ENCODE measurements around the gene AFP. TPM values are rescaled to one million over a fixed set of nuclear protein-coding genes. Genes with fewer than 3 reads are reported as not detected.

The AFP gene
- total and polyA plus RNA-seq, 10 of the 15 experiments (the other 5 are each of a cell fraction or from before 2014, with no cell fraction given), result 0.72 TPM; not detected in 9

DNA sequence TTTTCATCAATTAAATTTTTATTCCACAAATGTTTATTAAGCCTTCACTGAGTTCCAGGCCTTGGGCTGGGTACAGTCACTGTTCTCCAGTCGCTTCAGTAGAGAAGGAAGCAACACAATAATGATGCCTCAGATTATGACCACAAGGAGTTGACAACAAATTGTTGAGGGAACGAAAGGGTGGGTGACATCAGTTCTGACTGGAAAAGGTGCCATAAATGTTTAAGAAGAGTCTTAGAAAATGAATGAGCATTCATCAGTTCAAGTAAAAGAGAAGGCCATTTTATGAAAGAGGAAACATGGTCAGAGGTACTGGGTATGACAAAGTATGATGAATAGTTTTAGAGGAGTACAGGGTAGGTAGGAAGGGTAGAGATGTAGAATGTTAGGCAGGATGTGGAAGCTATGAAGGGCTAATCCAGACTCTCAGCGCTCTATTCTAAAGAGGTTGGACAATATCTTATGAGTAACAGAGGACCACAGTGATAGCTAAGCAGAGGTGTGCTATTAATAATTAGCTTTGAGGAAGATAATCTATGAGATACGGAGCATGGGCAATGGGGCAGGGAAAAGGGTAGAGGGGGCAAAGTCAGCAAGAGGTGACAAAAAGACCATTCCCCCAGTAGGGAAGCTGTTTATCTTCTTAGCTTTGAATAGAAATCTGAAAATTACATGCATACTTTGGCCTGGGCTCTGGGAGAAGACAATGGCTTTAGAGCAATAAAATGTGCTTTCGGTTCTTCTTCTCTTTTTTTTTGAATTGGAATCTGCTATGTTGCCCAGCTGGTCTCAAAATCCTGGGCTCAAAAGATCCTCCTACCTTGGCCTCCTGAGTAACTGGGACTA lies 20.4 kb downstream of the AFP start:
- CTCF ChIA-PET, result interaction anchor here (1.0 to 3.4 kb wide), 4 partner anchors 10 to 79 kb away, joined by 3 to 22 read pairs (median 3); no protein-coding TSS in a partner anchor
- Histone ChIP-seq H3K36me3 (ENCODE audit: control insufficient read depth in 2 of 2, insufficient read depth in 2 of 2, low read length in 1 of 2) (no peaks in the 10 kb centered on the region), H4K20me1 (ENCODE audit: control insufficient read depth, insufficient read depth) (no peaks in the 10 kb centered on the region), H3K4me2 (ENCODE audit: control insufficient read depth, insufficient read depth) (no peak overlapping the region), H3K27ac (ENCODE audit: control insufficient read depth, insufficient read depth) (no peak overlapping the region), H3K9ac (ENCODE audit: control insufficient read depth, insufficient read depth, low read length) (no peak overlapping the region), H3K27me3 (replicated peaks in 1 of 2; ENCODE audit: control insufficient read depth in 2 of 2, insufficient read depth in 2 of 2, low read length in 1 of 2) (no peaks in the 10 kb centered on the region), H3K4me1 (ENCODE audit: control insufficient read depth, insufficient read depth, low read length) (no peaks in the 10 kb centered on the region), H2AFZ (ENCODE audit: control insufficient read depth, low read depth, low read length) (no peak overlapping the region), H3K79me2 (ENCODE audit: control insufficient read depth, insufficient read depth, low read length) (no peaks in the 10 kb centered on the region), H3K9me3 (replicated peaks; ENCODE audit: control insufficient read depth, insufficient read depth, low read length) (no peaks in the 10 kb centered on the region), H3K4me3 (no peak overlapping the region)
- POLR2A ChIA-PET, result no interaction called here
- no peak for DNase-seq (ENCODE audit: low read depth, low spot score)
- SMC1A ChIA-PET (ENCODE audit: uncharacterized antibody, unreplicated experiment), result no interaction called here
- ATAC-seq, result no peak
- in situ Hi-C loops (cut with MboI), result loop anchor here (10.0 kb wide), 1 partner anchor 58 kb away; no protein-coding TSS in a partner anchor
- FAIRE-seq, result no peak
- intact Hi-C loops (cut with micrococcal nuclease; ENCODE audit: unreplicated experiment), result no loop called here
- RAD21 ChIA-PET (ENCODE audit: unreplicated experiment), result interaction anchor here (0.8 kb wide), 1 partner anchor 11 kb away, joined by 4 read pairs; no protein-coding TSS in a partner anchor
- 29% methylated on average over 5 of the region's 5 CpGs for WGBS (ENCODE audit: insufficient coverage, insufficient replicate concordance, low lambda C conversion rate, missing lambda C conversion rate)
- no TSS peak for BruUV-seq (replicated peaks)
- TF ChIP-seq ASH2L (IDR thresholded peaks at IDR 0.05; ENCODE audit: borderline replicate concordance, low read depth) (no peak), SRF (IDR thresholded peaks at IDR 0.05; ENCODE audit: low read depth in 2 of 2, low read length in 2 of 2) (no peak), RAD51 (IDR thresholded peaks at IDR 0.05) (no peak), RB1 (IDR thresholded peaks at IDR 0.05; ENCODE audit: borderline replicate concordance) (no peak), ETV6 (conservative IDR thresholded peaks at IDR 0.05 in 1 of 2, IDR thresholded peaks at IDR 0.05 in 1 of 2; ENCODE audit: borderline replicate concordance in 1 of 2, low read depth in 1 of 2) (no peak), RCOR1 (conservative IDR thresholded peaks at IDR 0.05; ENCODE audit: low read depth, low read length) (no peak), TCF12 (IDR thresholded peaks at IDR 0.05; ENCODE audit: low read depth, low read length) (no peak), MTA3 (IDR thresholded peaks at IDR 0.05; ENCODE audit: borderline replicate concordance, low read length) (no peak), NFXL1 (IDR thresholded peaks at IDR 0.05; ENCODE audit: borderline replicate concordance) (no peak), ZBED1 (IDR thresholded peaks at IDR 0.05; ENCODE audit: borderline replicate concordance) (no peak), ZNF384 (IDR thresholded peaks at IDR 0.05; ENCODE audit: borderline replicate concordance, low read depth, low read length) (no peak), MTA2 (IDR thresholded peaks at IDR 0.05; ENCODE audit: low read depth) (no peak), EP300 (IDR thresholded peaks at IDR 0.05; ENCODE audit: borderline replicate concordance in 1 of 2, control insufficient read depth in 1 of 2, low read depth in 2 of 2, low read length in 2 of 2) (no peak)
- TF ChIP-seq, protein P1, sequence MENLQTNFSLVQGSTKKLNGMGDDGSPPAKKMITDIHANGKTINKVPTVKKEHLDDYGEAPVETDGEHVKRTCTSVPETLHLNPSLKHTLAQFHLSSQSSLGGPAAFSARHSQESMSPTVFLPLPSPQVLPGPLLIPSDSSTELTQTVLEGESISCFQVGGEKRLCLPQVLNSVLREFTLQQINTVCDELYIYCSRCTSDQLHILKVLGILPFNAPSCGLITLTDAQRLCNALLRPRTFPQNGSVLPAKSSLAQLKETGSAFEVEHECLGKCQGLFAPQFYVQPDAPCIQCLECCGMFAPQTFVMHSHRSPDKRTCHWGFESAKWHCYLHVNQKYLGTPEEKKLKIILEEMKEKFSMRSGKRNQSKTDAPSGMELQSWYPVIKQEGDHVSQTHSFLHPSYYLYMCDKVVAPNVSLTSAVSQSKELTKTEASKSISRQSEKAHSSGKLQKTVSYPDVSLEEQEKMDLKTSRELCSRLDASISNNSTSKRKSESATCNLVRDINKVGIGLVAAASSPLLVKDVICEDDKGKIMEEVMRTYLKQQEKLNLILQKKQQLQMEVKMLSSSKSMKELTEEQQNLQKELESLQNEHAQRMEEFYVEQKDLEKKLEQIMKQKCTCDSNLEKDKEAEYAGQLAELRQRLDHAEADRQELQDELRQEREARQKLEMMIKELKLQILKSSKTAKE (IDR thresholded peaks at IDR 0.05; ENCODE audit: low read depth, poor library complexity, severe bottlenecking), result no peak
- TF ChIP-seq, protein P2, sequence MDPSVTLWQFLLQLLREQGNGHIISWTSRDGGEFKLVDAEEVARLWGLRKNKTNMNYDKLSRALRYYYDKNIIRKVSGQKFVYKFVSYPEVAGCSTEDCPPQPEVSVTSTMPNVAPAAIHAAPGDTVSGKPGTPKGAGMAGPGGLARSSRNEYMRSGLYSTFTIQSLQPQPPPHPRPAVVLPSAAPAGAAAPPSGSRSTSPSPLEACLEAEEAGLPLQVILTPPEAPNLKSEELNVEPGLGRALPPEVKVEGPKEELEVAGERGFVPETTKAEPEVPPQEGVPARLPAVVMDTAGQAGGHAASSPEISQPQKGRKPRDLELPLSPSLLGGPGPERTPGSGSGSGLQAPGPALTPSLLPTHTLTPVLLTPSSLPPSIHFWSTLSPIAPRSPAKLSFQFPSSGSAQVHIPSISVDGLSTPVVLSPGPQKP (IDR thresholded peaks at IDR 0.05; ENCODE audit: low read depth, low read length), result no peak
- TF ChIP-seq, protein P3, sequence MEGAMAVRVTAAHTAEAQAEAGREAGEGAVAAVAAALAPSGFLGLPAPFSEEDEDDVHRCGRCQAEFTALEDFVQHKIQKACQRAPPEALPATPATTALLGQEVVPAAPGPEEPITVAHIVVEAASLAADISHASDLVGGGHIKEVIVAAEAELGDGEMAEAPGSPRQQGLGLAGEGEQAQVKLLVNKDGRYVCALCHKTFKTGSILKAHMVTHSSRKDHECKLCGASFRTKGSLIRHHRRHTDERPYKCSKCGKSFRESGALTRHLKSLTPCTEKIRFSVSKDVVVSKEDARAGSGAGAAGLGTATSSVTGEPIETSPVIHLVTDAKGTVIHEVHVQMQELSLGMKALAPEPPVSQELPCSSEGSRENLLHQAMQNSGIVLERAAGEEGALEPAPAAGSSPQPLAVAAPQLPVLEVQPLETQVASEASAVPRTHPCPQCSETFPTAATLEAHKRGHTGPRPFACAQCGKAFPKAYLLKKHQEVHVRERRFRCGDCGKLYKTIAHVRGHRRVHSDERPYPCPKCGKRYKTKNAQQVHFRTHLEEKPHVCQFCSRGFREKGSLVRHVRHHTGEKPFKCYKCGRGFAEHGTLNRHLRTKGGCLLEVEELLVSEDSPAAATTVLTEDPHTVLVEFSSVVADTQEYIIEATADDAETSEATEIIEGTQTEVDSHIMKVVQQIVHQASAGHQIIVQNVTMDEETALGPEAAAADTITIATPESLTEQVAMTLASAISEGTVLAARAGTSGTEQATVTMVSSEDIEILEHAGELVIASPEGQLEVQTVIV (IDR thresholded peaks at IDR 0.05; ENCODE audit: borderline replicate concordance, partially characterized antibody), result no peak
